Right atrium auricular region (tissue), 2 donors: ENCODE measurements around the gene CCDC74A. TPM values are rescaled to one million over a fixed set of nuclear protein-coding genes. Genes with fewer than 3 reads are reported as not detected.
"Not testable (repeated sequence)": the region's sequence is repeated elsewhere in the genome, so short reads cannot be mapped to it uniquely, and the experiment has no call there.

ENCODE experiments used
- DNase-seq: peaks from one replicate; pipeline ENCODE4 v3.0.0-alpha.2; 2019; ENCODE audit warnings: low spot score
- H3K27ac ChIP-seq, 2 donors: fragments of 200-600 bp; sonication (generic); 1 replicate in 1 of 2; 2 replicates in 1 of 2; pipeline ENCODE4 v1.5.1; 2016 to 2019
- H3K27me3 ChIP-seq, 2 donors: fragments of 200-600 bp; sonication (generic); one replicate each; pipeline versions ENCODE4 v1.5.1 to v1.6.0; 2017 to 2019
- H3K36me3 ChIP-seq: fragments of 200-600 bp; sonication (generic); one replicate; pipeline ENCODE4 v1.5.1; 2016
- H3K4me1 ChIP-seq, 2 donors: fragments of 200-600 bp; sonication (generic); one replicate each; pipeline versions ENCODE4 v1.5.1 to v1.6.0; 2017 to 2019
- H3K4me3 ChIP-seq, 2 donors: fragments of 200-600 bp; sonication (generic); 1 replicate in 1 of 2; 2 replicates in 1 of 2; pipeline ENCODE4 v1.5.1; 2017 to 2019; ENCODE audit warnings: mild to moderate bottlenecking in 1 of 2, moderate library complexity in 1 of 2
- H3K9me3 ChIP-seq, 2 donors: fragments of 200-600 bp; sonication (generic); one replicate each; pipeline ENCODE4 v1.5.1; 2019
- total RNA-seq, 2 donors: library from RNA; depleted of rRNA; stranded (reverse); fragments of >200 nt; gene quantifications; one replicate each; pipeline ENCODE4 v1.1.0, GENCODE V29; 2016

Gene CCDC74A
- 1 to 10 TPM; 2.8 to 3.9 TPM for total RNA-seq

DNA sequence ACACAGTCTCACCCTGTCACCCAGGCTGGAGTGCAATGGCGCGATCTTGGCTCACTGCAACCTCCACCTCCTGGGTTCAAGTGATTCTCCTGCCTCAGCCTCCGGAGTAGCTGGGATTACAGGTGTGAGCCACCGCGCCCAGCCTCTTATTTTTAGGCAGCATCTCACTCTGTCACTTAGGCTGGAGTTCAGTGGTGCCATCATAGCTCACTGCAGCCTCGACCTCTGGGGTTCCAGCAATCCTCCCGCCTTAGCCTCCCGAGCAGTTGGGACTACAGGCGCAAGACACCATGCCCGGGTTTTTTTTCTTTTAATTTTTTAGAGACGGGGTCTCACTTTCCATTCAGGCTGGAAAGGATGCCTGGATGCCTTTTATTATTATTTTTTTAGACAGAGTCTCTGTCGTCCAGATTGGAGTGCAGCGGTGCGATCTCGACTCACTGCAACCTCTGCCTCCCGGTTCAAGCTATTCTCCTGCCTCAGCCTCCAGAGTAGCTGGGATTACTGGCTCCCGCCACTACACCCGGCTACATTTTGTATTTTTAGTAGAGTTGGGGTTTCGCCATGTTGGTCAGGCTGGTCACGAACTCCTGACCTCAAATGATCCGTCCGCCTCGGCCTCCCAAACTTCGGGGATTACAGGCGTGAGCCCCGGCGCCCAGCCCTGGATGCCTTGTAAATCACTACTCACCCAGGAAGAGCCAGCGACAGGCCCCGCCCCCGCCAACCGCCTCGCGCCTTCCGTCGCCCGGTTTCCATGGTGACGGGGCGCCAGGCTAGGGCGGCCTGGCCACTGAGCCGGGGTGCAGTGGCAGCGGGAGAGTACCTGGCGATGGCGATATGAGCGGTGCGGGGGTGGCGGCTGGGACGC is at the start of gene CCDC74A:
CCDC74A (plus strand) TSS at position 758 of the 871 bp plus-strand sequence; CDS start at position 841, 83 bp downstream.
- H3K27me3 ChIP-seq, H3K9me3 ChIP-seq, H3K36me3 ChIP-seq, H3K27ac ChIP-seq, H3K4me1 ChIP-seq: not testable (repeated sequence)
- peak; percentile 73 for DNase-seq
- H3K4me3 ChIP-seq = peak within 1 kb of the TSS; percentile 19 to 40

DNA sequence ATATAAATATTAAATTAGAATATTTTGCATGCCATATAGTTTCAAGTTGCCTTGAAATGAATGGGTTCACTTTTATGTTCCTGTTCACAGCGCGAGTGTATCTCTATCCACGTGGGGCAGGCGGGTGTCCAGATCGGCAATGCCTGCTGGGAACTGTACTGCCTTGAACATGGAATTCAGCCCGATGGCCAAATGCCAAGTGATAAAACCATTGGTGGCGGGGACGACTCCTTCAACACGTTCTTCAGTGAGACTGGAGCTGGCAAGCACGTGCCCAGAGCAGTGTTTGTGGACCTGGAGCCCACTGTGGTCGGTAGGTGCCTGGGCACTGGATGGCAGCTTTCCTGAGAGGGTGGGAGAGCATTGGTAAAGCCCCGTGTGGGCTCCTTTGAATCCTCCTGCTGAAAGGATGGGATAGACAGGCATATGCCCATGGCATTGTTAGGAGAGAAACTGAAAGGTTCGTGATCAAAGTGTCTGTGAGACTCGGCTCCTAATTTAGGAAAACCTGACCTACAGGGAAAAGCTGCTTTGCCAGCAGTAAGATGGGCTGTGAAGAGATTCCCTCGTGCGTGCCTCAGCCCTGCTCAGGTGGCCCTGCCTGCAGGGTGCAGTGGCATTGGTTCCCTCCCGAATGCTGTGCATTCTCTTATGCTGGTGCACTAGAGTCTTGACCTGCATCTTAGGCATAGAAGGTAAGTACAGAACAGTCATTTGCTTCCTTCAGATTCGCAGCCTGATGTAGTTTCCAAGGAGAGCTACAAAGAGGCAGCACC is 49.4 kb upstream of the CCDC74A start:
- H3K9me3 ChIP-seq, H3K4me3 ChIP-seq, H3K27me3 ChIP-seq, H3K4me1 ChIP-seq, H3K36me3 ChIP-seq: not testable (repeated sequence)
- H3K27ac ChIP-seq = peak overlapping the region in 1 of 2 donors; percentile 43
- peak; percentile 80 for DNase-seq

DNA sequence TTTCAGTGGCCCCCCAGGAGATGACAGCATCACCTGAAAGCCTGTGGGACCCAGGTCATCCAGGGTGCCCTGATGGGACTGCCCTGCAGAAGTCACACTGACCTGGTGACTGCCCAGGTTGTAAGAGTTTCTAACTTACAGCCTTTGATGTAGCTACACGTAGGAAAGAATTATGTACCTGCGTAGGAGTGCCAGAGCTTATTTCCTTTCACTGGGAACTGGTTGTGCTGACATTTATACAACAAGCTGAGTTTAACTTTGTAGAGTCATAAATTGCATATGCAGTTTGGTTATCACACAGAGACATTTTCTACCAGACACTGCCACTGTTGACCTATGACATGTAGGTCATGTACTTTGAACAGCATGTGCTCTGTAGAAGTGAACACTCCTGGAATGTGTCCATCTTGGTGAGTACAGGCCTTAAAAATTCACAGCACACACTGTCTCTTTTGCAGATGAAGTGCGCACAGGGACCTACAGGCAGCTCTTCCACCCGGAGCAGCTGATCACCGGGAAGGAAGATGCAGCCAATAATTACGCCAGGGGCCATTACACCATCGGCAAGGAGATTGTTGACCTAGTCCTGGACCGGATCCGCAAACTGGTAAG is 48.7 kb upstream of the CCDC74A start:
- not testable (repeated sequence) for H3K4me3 ChIP-seq, H3K9me3 ChIP-seq, DNase-seq

DNA sequence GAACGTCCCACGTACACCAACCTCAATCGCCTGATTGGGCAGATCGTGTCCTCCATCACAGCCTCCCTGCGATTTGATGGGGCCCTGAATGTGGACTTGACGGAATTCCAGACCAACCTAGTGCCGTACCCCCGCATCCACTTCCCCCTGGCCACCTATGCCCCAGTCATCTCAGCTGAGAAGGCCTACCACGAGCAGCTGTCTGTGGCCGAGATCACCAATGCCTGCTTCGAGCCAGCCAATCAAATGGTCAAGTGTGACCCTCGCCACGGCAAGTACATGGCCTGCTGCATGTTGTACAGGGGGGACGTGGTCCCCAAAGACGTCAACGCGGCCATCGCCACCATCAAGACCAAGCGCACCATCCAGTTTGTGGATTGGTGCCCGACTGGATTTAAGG is 47.3 kb upstream of the CCDC74A start:
- not testable (repeated sequence) for H3K36me3 ChIP-seq

More for the DNA sequence above, 48.7 kb upstream of the CCDC74A start:
- H3K36me3 ChIP-seq, H3K27me3 ChIP-seq, H3K4me1 ChIP-seq: not testable (repeated sequence)
- H3K27ac ChIP-seq = peak overlapping the region in 1 of 2 donors; percentile 43

DNA sequence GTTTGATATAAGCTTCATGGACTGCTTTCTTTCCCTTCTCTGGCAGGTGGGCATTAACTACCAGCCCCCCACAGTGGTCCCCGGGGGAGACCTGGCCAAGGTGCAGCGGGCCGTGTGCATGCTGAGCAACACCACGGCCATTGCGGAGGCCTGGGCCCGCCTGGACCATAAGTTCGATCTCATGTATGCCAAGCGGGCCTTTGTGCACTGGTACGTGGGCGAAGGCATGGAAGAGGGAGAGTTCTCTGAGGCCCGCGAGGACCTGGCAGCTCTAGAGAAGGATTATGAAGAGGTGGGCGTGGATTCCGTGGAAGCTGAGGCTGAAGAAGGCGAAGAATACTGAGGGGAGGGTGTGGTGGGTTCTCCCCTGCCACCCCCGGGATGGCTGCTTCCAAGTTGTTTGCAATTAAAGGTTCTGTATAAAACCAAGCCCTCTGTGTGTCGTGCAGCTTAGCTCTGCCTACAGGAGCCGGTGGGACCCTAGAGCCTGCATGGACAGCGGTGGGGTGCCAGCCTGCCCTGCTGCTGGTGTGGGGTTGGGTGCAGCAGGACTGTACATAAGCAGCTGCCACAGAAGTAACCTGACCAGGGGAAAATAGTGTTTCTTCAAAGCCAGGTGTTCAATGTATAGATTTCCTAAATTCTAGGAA is 45.1 kb upstream of the CCDC74A start:
- not testable (repeated sequence) for H3K36me3 ChIP-seq, H3K27me3 ChIP-seq, DNase-seq, H3K4me3 ChIP-seq, H3K4me1 ChIP-seq, H3K9me3 ChIP-seq, H3K27ac ChIP-seq

More for the DNA sequence above, 47.3 kb upstream of the CCDC74A start:
- H3K27ac ChIP-seq, DNase-seq, H3K4me1 ChIP-seq, H3K4me3 ChIP-seq, H3K27me3 ChIP-seq, H3K9me3 ChIP-seq: not testable (repeated sequence)

DNA sequence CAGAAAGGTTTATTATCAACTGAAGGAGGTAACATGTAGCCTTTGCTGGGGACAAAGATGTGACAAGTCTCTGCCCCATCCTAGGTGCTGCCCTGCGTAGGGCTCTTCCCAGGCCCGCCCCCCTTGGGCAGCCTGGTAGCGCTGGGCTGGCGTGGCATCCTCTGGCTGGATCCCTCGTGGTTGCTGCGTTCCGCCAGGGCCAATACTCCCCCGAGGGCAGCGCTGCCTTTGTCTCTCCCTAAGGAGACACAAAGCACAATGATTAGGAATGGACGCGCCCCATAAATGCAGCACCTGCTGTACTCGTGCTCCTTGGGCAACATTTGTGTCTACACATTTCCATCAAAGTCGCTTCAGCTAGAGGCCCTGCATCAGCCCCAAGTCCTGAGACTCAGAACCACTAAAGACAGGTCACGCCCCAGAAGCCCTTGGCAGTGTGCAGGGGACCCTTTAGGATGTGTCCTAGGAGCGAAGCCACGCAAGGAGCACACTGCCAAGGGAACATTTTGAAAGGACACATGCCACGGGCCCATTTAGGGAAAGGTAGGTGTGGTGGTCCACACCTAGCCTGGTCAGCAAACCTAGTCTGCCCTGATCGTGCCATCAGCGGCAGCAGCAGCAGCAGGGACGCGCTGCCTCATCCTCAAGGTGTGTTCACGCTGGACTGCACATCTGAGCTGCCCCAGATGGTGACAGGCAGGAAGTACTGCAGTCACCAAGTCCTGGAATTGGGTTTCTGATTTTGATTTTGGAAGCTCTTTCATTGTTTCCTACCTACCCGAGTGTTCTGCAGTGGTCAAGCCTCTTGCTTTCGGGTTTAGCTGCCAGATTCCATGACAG is 43.5 kb upstream of the CCDC74A start:
- H3K9me3 ChIP-seq, DNase-seq, H3K27me3 ChIP-seq, H3K27ac ChIP-seq, H3K4me1 ChIP-seq, H3K4me3 ChIP-seq, H3K36me3 ChIP-seq: not testable (repeated sequence)

DNA sequence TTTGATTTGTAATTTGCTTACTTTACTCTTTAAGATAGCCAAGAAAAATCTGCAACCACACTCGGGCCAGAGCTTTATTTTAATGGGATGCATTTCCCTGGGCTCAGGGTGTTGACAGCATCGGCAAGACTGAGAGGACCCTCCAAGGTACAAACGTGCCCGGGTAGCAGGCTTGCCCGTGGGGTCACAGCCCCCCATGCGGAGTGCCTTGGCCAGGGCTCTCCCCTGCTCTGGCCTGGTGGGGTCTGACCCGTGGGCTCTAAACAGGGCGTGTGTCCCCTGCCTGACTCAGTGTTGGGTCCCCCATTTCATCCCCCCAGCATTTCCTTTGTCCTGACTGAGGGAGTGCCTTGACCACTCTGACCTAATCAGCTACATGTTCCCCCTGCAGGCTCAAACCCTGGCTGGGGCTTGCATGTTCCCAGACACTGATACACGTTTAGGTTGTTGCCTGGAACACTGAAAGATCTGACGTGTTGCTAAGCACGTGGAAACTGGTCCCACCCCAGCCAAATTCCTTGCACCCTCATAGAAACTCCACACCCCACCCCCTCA is 42.7 kb upstream of the CCDC74A start:
- not testable (repeated sequence) for DNase-seq

DNA sequence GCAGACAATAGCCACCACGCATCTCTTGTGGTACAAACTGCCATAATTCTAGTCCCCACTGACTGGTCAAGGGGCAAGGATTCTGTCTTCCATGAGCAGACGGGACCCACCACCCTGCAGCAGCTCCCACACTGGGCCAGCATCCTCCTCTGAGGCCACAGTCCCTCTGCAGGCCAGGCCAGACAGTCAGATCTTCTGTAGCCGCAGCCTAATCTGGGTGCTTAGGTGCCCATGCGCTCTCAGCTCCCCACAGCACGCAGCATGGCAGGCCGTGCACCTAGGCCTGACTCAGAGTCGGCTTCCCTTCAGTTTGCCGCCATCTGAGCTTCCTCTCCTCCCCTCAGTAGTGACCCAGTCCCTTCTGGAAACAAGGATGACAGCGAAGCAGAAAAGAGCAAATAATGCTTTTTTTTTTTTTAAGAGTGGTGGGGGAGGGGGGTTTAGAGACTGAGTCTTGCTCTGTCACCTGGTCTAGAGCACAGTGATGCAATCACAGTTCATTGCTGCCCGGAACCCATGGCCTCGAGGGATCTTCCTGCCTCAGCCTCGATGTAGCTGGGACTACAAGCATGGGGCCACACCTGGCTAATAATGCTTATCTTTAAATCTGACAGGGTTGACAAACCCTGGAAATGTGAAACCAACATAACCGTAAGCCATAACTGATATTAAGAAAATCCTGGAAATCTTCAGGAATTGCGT is 41.3 kb upstream of the CCDC74A start:
- not testable (repeated sequence) for H3K9me3 ChIP-seq, H3K27ac ChIP-seq, H3K4me3 ChIP-seq, DNase-seq, H3K36me3 ChIP-seq, H3K27me3 ChIP-seq
- H3K4me1 ChIP-seq = peaks cover 0 to 15% of the 10 kb centered on the region in 2 donors

More for the DNA sequence above, 42.7 kb upstream of the CCDC74A start:
- not testable (repeated sequence) for H3K27me3 ChIP-seq, H3K36me3 ChIP-seq, H3K9me3 ChIP-seq, H3K4me3 ChIP-seq, H3K4me1 ChIP-seq, H3K27ac ChIP-seq
